Naive B cell (primary cell): ENCODE results near the gene GAPT. TPM values are rescaled to one million over a fixed set of nuclear protein-coding genes. Genes with fewer than 3 reads are reported as not detected.
"Not testable (repeated sequence)": the region's sequence is repeated elsewhere in the genome, so short reads cannot be mapped to it uniquely, and the experiment has no call there.

Experiments
- ATAC-seq, 2 donors: fragments of 150-1000 bp; cut with Tn5 transposase; 2 replicates each; pipeline ENCODE4 v1.10.0; 2021; ENCODE audit warnings: low read depth in 2 of 2, mild to moderate bottlenecking in 2 of 2, moderate library complexity in 2 of 2
- DNase-seq: peaks from one replicate; pipeline ENCODE4 v3.0.0; 2022
- H3K27ac Mint-ChIP-seq, 6 donors: one replicate each; pipeline ENCODE4 v1.8.0; 2020 to 2022; ENCODE audit warnings: mild to moderate bottlenecking in 6 of 6, mixed read lengths in 6 of 6, moderate library complexity in 5 of 6, inconsistent platforms in 2 of 6
- H3K27me3 Mint-ChIP-seq, 3 donors: one replicate each; pipeline ENCODE4 v1.8.0; 2021 to 2022; ENCODE audit warnings: mixed read lengths in 3 of 3, mild to moderate bottlenecking in 1 of 3
- H3K36me3 Mint-ChIP-seq, 2 donors: one replicate each; pipeline ENCODE4 v1.8.0; 2020 to 2022; ENCODE audit warnings: mixed read lengths in 2 of 2, inconsistent platforms in 1 of 2, mild to moderate bottlenecking in 1 of 2
- H3K4me1 Mint-ChIP-seq, 3 donors: one replicate each; pipeline ENCODE4 v1.8.0; 2020 to 2022; ENCODE audit warnings: mixed read lengths in 3 of 3, inconsistent platforms in 1 of 3, mild to moderate bottlenecking in 1 of 3, moderate library complexity in 1 of 3
- H3K4me3 Mint-ChIP-seq, 8 donors: one replicate each; pipeline ENCODE4 v1.8.0; 2020 to 2022; ENCODE audit warnings: mild to moderate bottlenecking in 8 of 8, mixed read lengths in 8 of 8, moderate library complexity in 8 of 8, inconsistent platforms in 2 of 8
- H3K9me3 Mint-ChIP-seq, 7 donors: one replicate each; pipeline ENCODE4 v1.8.0; 2020 to 2022; ENCODE audit warnings: mixed read lengths in 7 of 7, mild to moderate bottlenecking in 5 of 7, inconsistent platforms in 2 of 7, moderate library complexity in 1 of 7
- polyA plus RNA-seq, 6 donors: library from polyadenylated mRNA; unstranded; fragments of 300-500 nt; fragmentation: Illumina TruSeq; gene quantifications; one replicate each; pipeline ENCODE4 v1.2.3, GENCODE V29; 2021; ENCODE audit warnings: low read depth in 6 of 6

Gene GAPT
- polyA plus RNA-seq, 6 donors from 2014 or later: 308 to 432 (median 350) TPM

DNA sequence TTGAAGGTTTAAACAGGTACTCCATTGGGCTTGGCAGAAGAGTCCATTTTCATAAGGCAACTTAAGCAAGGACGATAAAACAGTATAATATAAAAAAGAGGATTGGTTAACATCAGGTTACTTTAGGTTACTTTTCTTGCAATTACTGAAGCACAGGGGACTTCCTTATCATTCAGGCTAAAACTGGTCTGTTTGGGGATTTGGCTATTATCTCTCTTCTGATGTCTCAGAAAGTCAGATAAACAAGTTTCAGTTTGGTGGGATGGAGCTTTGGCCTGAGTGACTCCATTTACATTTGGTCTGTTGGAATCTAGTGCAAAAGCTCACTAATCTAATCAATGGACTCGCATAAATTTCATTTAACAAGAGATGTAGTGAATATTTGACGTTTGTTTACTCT is 8.0 kb downstream of the GAPT start:
- H3K4me3 Mint-ChIP-seq: peak overlapping the region in 7 of 8 donors; percentile 4 to 87 (median 85)
- H3K4me1 Mint-ChIP-seq: peaks cover 75 to 91% (median 89%) of the 10 kb centered on the region in 3 donors
- DNase-seq: no peak
- H3K27me3 Mint-ChIP-seq: no peaks in the 10 kb centered on the region
- peaks cover 36 to 45% of the 10 kb centered on the region in 2 donors for H3K36me3 Mint-ChIP-seq
- peak overlapping the region; percentile 52 to 95 (median 90) for H3K27ac Mint-ChIP-seq
- peaks cover 0 to 28% (median 20%) of the 10 kb centered on the region in 7 donors for H3K9me3 Mint-ChIP-seq
- ATAC-seq: peak; percentile 79 to 82

DNA sequence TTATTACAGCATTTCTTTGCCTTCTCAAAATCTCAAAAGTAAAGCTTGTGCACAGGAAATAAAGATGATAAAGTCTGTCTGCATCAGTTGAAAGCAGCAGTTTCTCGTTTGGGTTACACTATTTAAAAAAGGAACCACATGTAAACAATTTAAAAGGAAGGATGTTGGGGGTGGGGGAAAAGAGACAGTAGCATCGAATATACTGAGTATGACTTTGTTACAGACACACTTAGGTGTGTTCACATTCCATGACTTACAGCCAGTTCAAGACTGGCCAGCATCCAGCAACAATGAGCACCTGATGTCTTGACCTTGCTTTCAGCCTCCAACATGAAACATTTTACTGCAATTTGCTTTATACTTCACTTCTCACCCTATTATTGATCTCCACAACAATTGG is 8.7 kb downstream of the GAPT start:
- H3K27ac Mint-ChIP-seq: peak overlapping the region; percentile 52 to 95 (median 90)
- H3K27me3 Mint-ChIP-seq: no peaks in the 10 kb centered on the region
- H3K9me3 Mint-ChIP-seq: peaks cover 0 to 26% (median 19%) of the 10 kb centered on the region in 7 donors
- H3K4me3 Mint-ChIP-seq: peak overlapping the region; percentile 63 to 87 (median 84)
- peaks cover 80 to 94% (median 89%) of the 10 kb centered on the region in 3 donors for H3K4me1 Mint-ChIP-seq
- peaks cover 34 to 38% of the 10 kb centered on the region in 2 donors for H3K36me3 Mint-ChIP-seq
- ATAC-seq (peak; percentile 74 to 81), DNase-seq (peak; percentile 27)

DNA sequence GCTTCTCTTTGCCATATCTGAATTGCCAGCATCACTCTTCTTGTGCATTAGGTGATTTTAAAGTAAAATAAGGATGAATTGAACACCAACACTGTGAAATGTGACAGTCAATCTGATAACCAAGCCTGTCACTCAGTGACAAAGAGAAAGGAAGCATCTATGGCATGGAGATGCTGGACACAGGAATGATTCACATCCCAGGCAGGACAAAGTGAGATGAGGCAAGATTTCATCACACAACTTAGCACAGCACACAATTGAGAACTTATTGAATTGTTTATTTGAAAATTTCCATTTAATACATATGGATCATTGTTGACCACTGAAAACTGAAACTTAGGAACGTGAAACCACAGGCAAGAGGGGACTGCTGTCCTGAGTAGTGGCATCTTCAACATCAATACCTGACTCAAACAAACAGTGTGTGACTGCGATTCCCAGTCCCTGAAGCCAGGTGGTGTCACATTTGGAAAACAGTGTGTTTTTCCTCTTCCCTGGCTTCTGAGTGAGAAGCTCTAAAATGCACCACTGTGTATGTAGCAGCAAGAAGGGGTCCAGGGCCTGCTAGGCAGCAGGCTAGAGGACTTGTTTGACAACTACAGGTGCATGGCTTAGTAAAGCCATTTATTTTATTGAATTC is 10.7 kb downstream of the GAPT start:
- peaks cover 0 to 15% (median 6%) of the 10 kb centered on the region in 7 donors for H3K9me3 Mint-ChIP-seq
- peak overlapping the region in 2 of 8 donors; percentile 21 to 62 for H3K4me3 Mint-ChIP-seq
- peaks cover 14 to 18% of the 10 kb centered on the region in 2 donors for H3K36me3 Mint-ChIP-seq
- H3K27me3 Mint-ChIP-seq: no peaks in the 10 kb centered on the region
- DNase-seq (no peak), ATAC-seq (no peak)
- H3K27ac Mint-ChIP-seq: peak overlapping the region in 1 of 6 donors; percentile 5
- H3K4me1 Mint-ChIP-seq: peaks cover 73 to 96% (median 83%) of the 10 kb centered on the region in 3 donors

DNA sequence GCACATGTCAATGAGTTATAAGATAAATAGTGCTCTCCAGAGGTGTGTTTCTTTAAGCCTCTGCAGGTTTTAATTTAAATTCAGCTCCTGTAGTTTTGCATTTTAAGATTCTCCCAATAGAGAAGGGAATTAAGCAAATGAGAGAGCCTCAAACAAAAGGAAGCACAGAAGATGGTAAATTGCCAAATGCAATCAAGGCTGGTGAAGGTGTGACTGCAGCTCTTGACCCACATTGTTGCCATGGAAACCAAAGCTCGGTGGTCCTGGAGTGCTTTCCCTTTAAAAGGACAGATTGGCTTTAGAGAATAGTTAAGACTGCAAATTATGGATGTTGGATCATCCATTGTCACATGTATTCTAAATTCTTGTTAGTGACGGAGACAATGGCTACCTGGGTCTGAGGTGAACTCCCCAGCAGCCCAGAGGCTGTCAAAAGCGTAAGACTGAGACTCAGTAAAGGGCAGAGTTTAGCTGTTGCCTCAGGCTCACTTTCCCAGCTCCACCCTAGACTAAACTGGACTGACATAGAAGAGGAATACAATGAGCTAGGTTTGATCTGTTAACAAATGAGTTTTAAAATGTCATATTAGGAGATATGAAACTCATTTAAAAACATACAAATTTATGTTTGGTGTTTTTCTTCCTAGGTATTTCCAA is 12.3 kb downstream of the GAPT start:
- no peak for ATAC-seq
- H3K4me3 Mint-ChIP-seq: peak overlapping the region in 3 of 8 donors; percentile 30 to 65 (median 62)
- peak overlapping the region in 1 of 6 donors; percentile 61 for H3K27ac Mint-ChIP-seq
- peaks cover 68 to 96% (median 80%) of the 10 kb centered on the region in 3 donors for H3K4me1 Mint-ChIP-seq
- no peaks in the 10 kb centered on the region for H3K27me3 Mint-ChIP-seq
- peaks cover 0 to 8% (median 2%) of the 10 kb centered on the region in 7 donors for H3K9me3 Mint-ChIP-seq
- peaks cover 6 to 10% of the 10 kb centered on the region in 2 donors for H3K36me3 Mint-ChIP-seq
- no peak for DNase-seq

DNA sequence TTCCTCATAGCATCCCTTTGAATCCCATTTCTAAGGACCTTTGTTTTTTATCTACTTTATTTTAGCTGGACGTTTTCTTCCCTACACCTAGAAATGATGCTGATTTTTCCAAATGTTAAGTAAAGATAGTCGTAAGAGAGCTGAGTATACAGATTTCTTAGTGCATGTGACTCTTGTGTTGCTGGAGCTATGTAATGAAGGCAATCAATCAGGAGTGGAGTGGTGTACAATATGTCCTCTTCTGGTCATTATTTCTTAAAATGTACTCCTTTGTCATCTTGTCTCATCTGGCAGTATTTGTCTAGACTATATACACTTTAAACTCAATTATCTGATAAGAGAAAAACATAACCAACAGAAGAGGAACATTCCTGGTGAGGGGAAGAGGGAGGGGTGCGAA is 13.5 kb downstream of the GAPT start:
- H3K4me1 Mint-ChIP-seq: peaks cover 69 to 94% (median 80%) of the 10 kb centered on the region in 3 donors
- ATAC-seq (no peak), DNase-seq (no peak)
- H3K9me3 Mint-ChIP-seq: peaks cover 0 to 14% (median 5%) of the 10 kb centered on the region in 7 donors
- peak overlapping the region; percentile 42 to 86 (median 63) for H3K4me3 Mint-ChIP-seq
- H3K27ac Mint-ChIP-seq: peak overlapping the region in 4 of 6 donors; percentile 19 to 61 (median 47)
- peaks cover 10 to 12% of the 10 kb centered on the region in 2 donors for H3K36me3 Mint-ChIP-seq
- H3K27me3 Mint-ChIP-seq: no peaks in the 10 kb centered on the region

DNA sequence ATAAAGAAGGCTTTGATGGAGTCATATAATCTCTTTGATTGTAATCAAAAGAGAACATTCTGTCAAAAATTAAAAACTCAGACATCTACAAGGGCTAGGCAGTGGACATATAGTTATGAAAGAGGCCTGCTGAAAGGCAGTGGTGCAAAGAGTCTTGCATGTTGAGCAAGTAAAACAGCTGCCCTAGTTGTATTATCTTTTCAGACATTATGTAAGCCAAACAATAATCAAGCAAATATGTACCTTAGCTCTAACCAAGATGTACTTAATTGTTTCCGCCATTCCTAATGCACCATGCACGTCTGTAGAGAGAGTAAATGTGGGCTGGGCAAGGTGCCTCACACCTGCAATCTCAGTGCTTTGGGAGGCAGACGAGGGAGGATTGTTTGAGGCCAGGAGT is 14.3 kb downstream of the GAPT start:
- H3K4me1 Mint-ChIP-seq: peaks cover 64 to 87% (median 73%) of the 10 kb centered on the region in 3 donors
- H3K27me3 Mint-ChIP-seq: no peaks in the 10 kb centered on the region
- DNase-seq: no peak
- H3K4me3 Mint-ChIP-seq: peak overlapping the region; percentile 47 to 90 (median 84)
- peak overlapping the region in 5 of 6 donors; percentile 3 to 96 (median 49) for H3K27ac Mint-ChIP-seq
- no peak for ATAC-seq
- H3K9me3 Mint-ChIP-seq: peaks cover 0 to 19% (median 8%) of the 10 kb centered on the region in 7 donors
- H3K36me3 Mint-ChIP-seq: peaks cover 10 to 12% of the 10 kb centered on the region in 2 donors

DNA sequence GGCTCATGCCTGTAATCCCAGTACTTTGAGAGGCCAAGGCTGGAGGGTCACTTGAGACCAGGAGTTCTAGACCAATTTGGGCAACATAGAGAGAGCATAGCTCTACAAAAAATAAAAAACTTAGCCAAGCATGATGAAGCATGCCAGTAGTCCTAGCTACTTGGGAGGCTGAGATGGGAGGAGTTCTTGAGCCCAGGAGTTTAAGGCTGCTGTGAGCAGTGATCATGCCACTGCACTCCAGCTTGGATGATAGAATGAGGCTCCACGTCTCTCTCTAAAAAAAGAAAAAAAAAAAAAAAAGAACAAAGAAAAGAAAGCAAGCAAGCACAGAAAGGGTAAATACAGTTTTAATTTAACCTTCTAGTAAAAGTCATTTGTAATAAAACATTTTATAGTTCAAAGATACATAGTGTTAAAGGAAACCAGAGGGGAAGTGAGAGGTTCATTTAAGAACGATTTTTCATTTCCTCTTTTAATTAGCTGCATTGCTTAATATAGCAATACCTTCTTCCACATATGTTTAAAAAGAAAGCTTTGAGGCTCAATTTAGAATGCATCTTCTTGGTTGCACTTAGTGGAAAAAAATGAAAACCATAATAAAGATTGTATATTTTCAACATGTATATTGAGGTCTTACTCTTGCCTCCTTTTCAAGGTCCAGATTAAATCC is 14.9 kb downstream of the GAPT start:
- H3K4me3 Mint-ChIP-seq: peak overlapping the region; percentile 47 to 90 (median 84)
- peak overlapping the region; percentile 3 to 96 (median 74) for H3K27ac Mint-ChIP-seq
- peaks cover 58 to 81% (median 71%) of the 10 kb centered on the region in 3 donors for H3K4me1 Mint-ChIP-seq
- no peaks in the 10 kb centered on the region for H3K27me3 Mint-ChIP-seq
- peak; percentile 98 to 99 for ATAC-seq
- DNase-seq: peak; percentile 47
- peaks cover 10 to 12% of the 10 kb centered on the region in 2 donors for H3K36me3 Mint-ChIP-seq
- H3K9me3 Mint-ChIP-seq: peaks cover under 1 to 23% (median 11%) of the 10 kb centered on the region in 7 donors

DNA sequence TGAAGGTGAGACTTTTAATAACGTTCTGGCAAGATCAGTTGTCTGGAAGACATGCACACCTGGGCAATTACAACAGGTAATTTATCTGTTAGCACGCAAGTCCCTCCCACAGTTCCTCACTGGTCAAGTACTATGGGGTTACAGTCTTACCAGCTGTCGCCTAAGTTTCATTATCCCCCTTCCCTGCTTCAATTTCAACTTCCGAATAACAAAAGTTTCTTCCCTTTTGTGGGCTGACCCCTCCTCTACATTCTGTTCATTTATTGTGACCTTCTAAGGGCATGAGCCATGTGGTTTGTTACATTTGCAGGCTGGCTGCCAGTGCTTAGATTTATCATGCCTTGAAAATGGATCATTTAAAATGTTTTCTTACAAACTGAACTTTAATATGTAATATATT is 16.5 kb downstream of the GAPT start:
- peak overlapping the region in 5 of 8 donors; percentile 36 to 78 (median 66) for H3K4me3 Mint-ChIP-seq
- DNase-seq (no peak), ATAC-seq (no peak)
- H3K27me3 Mint-ChIP-seq: no peaks in the 10 kb centered on the region
- peaks cover 6 to 26% (median 12%) of the 10 kb centered on the region in 7 donors for H3K9me3 Mint-ChIP-seq
- H3K4me1 Mint-ChIP-seq: peaks cover 49 to 68% (median 67%) of the 10 kb centered on the region in 3 donors
- peaks cover 5 to 14% of the 10 kb centered on the region in 2 donors for H3K36me3 Mint-ChIP-seq
- peak overlapping the region in 2 of 6 donors; percentile 4 to 57 for H3K27ac Mint-ChIP-seq

DNA sequence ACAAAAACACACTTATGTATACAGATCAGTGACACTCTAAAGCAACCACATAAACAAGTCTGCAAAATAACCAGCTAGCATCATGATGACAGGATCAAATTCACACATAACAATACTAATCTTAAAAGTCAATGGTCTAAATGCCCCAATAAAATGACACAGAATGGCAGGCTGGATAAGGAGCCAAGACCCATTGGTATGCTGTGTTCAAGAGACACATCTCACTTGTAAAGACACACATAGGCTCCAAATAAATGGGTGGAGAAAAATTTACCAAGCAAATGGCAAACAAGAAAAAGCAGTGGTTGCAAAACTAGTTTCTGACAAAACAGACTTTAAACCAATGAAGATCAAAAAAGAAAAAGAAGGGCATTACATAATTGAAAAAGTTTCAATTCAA is 26.0 kb downstream of the GAPT start:
- H3K4me1 Mint-ChIP-seq: peaks cover 0 to 3% (median 0%) of the 10 kb centered on the region in 3 donors
- H3K9me3 Mint-ChIP-seq: peaks cover 23 to 89% (median 67%) of the 10 kb centered on the region in 7 donors
- H3K4me3 Mint-ChIP-seq: no peak overlapping the region
- no peaks in the 10 kb centered on the region for H3K27me3 Mint-ChIP-seq
- peaks cover 25 to 73% of the 10 kb centered on the region in 2 donors for H3K36me3 Mint-ChIP-seq
- ATAC-seq: no peak
- no peak for DNase-seq
- no peak overlapping the region for H3K27ac Mint-ChIP-seq

DNA sequence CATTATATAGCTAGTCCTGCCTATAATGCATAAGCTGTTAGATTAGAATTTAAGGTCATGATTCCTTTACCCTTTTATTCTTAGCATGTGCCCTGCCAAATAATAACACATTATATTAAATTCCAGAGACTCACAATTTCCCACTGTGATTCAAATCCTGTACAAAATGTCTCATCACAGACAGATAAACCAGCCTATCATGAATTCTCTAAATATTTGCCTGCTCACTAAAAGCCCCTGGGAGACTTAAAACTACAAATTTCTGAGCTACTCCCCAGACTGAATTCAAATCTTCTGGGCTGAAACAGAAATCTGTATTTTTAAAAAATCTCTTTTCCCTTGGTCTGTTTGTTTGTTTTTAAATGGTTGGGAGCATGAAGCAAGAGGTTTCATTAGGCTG is 32.7 kb downstream of the GAPT start:
- peaks cover 4 to 16% (median 9%) of the 10 kb centered on the region in 3 donors for H3K4me1 Mint-ChIP-seq
- DNase-seq: no peak
- H3K36me3 Mint-ChIP-seq: peaks cover 7 to 27% of the 10 kb centered on the region in 2 donors
- H3K27ac Mint-ChIP-seq: no peak overlapping the region
- no peaks in the 10 kb centered on the region for H3K27me3 Mint-ChIP-seq
- ATAC-seq: no peak
- peaks cover 4 to 36% (median 19%) of the 10 kb centered on the region in 7 donors for H3K9me3 Mint-ChIP-seq
- no peak overlapping the region for H3K4me3 Mint-ChIP-seq

DNA sequence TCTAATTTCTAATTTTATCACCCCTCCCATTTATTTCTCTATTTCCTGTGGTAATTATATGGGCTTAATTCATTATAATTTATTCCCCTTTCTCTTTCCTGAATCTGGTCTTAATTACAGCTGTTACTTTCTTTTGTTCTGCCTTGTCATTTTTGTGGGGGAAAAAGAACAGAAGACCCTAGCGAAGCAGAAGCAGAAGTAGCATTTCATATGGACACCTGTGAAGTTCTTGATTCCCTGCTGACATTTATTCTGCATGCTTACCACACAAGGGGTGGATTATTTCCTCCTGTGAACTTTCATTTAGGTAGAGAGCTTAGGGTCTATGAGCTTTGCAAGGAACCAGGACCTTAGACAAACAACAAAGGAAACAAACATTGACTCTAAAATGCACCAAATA is 33.3 kb downstream of the GAPT start:
- Mint-ChIP-seq H3K4me3 (no peak overlapping the region), H3K27ac (no peak overlapping the region), H3K4me1 (peaks cover 8 to 16% (median 14%) of the 10 kb centered on the region in 3 donors), H3K9me3 (peaks cover 4 to 30% (median 13%) of the 10 kb centered on the region in 7 donors), H3K36me3 (peaks cover 5 to 21% of the 10 kb centered on the region in 2 donors), H3K27me3 (no peaks in the 10 kb centered on the region)
- ATAC-seq (no peak), DNase-seq (no peak)

DNA sequence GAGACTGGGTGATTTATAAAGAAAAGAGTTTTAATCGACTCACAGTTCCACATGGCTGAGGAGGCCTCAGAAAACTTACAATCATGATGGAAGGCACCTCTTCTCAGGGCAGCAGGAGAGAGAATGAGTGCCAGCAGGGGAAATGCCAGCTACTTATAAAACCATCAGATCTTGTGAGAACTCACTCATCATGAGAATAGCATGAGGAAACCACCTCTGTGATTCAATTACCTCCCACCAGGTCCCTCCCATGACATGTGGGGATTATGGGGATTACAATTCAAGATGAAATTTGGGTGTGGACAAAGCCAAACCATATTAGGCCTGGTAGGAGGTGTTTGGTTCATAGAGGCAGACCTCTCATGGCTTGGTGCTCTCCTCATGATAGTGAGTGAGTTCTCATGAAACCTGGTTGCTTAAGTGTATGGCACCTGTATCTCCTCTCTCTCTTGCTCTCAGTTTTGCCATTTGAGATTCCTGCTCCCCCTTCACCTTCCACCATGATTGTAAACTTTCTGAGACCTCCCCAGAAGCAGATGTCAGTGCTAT is 39.8 kb downstream of the GAPT start:
- H3K27me3 Mint-ChIP-seq: no peaks in the 10 kb centered on the region
- DNase-seq (no peak), ATAC-seq (no peak)
- H3K9me3 Mint-ChIP-seq: peaks cover 19 to 40% (median 26%) of the 10 kb centered on the region in 7 donors
- H3K4me3 Mint-ChIP-seq: no peak overlapping the region
- peaks cover 11 to 45% of the 10 kb centered on the region in 2 donors for H3K36me3 Mint-ChIP-seq
- no peak overlapping the region for H3K27ac Mint-ChIP-seq
- H3K4me1 Mint-ChIP-seq: peaks cover under 1 to 5% (median 4%) of the 10 kb centered on the region in 3 donors

DNA sequence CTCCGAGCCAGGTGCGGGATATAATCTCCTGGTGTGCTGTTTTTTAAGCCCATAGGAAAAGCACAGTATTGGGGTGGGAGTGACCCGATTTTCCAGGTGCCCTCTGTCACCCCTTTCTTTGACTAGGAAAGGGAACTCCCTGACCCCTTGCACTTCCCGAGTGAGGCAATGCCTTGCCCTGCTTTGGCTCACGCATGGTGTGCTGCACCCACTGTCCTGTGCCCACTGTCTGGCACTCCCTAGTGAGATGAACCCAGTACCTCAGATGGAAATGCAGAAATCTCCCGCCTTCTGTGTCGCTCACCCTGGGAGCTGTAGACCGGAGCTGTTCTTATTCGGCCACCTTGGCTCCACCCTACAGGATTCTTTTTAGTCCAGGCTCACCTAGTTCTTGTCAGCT is 50.7 kb downstream of the GAPT start:
- peaks cover 39 to 62% (median 59%) of the 10 kb centered on the region in 3 donors for H3K4me1 Mint-ChIP-seq
- H3K4me3 Mint-ChIP-seq: peak overlapping the region in 1 of 8 donors; percentile 26
- not testable (repeated sequence) for ATAC-seq, H3K27me3 Mint-ChIP-seq, DNase-seq, H3K27ac Mint-ChIP-seq
- H3K36me3 Mint-ChIP-seq: peaks cover 9 to 10% of the 10 kb centered on the region in 2 donors
- peaks cover 4 to 20% (median 14%) of the 10 kb centered on the region in 7 donors for H3K9me3 Mint-ChIP-seq
